GM19324 (cell line): ENCODE measurements around the gene ARHGEF40.

ENCODE experiments used
- ATAC-seq: cut with Tn5 transposase; IDR thresholded peaks from one replicate; pipeline ENCODE4 v1.9.1; 2021; ENCODE audit warnings: mild to moderate bottlenecking, moderate library complexity; ENCODE audit not compliant: unreplicated experiment, low FRiP score

Gene ARHGEF40

GRCh38 chr14:21096438-21096837 lies 26.3 kb downstream of the ARHGEF40 start:
- no peak for ATAC-seq

- no peak for ATAC-seq
Observed at GRCh38 chr14:21096978-21097635, 27.0 kb downstream of the ARHGEF40 start.

GRCh38 chr14:21097636-21098075 lies 27.6 kb downstream of the ARHGEF40 start:
- no peak for ATAC-seq

GRCh38 chr14:21098076-21098891 lies 28.2 kb downstream of the ARHGEF40 start, which contains the start of gene ZNF219:
TSS of gene ZNF219 (minus strand) at chr14:21098655. CDS start at chr14:21093591, 5,064 bp downstream.
- no peak for ATAC-seq

- ATAC-seq, result no peak
Observed at GRCh38 chr14:21098892-21099595, 28.9 kb downstream of the ARHGEF40 start.

- ATAC-seq, result no peak
Observed at GRCh38 chr14:21099596-21099985, 29.5 kb downstream of the ARHGEF40 start.

- ATAC-seq, result no peak
Observed at GRCh38 chr14:21100931-21101330, 30.8 kb downstream of the ARHGEF40 start, which contains the start of gene TMEM253. TSS of gene TMEM253 (plus strand) at chr14:21101066. CDS start at chr14:21101344, 278 bp downstream.

GRCh38 chr14:21101802-21102413 lies 31.8 kb downstream of the ARHGEF40 start:
- ATAC-seq, result no peak

GRCh38 chr14:21102521-21103410 lies 32.7 kb downstream of the ARHGEF40 start:
- ATAC-seq, result no peak

GRCh38 chr14:21103411-21103709 lies 33.3 kb downstream of the ARHGEF40 start:
- no peak for ATAC-seq

GRCh38 chr14:21103710-21104447 lies 33.8 kb downstream of the ARHGEF40 start:
- peak; percentile 89 for ATAC-seq

- peak; percentile 26 for ATAC-seq
Observed at GRCh38 chr14:21104448-21105060, 34.5 kb downstream of the ARHGEF40 start.

- no peak for ATAC-seq
Observed at GRCh38 chr14:21105095-21105494, 35.0 kb downstream of the ARHGEF40 start.

GRCh38 chr14:21106176-21106497 lies 36.0 kb downstream of the ARHGEF40 start:
- no peak for ATAC-seq

- ATAC-seq, result no peak
Observed at GRCh38 chr14:21106498-21107282, 36.6 kb downstream of the ARHGEF40 start.

GRCh38 chr14:21107283-21107800 lies 37.2 kb downstream of the ARHGEF40 start:
- no peak for ATAC-seq

GRCh38 chr14:21108791-21109190 lies 38.7 kb downstream of the ARHGEF40 start:
- no peak for ATAC-seq
